H1 (cell line): ENCODE results near the gene CIB2. TPM values are rescaled to one million over a fixed set of nuclear protein-coding genes. Genes with fewer than 3 reads are reported as not detected.

Experiments
- GABPA ChIP-seq: IDR thresholded peaks from 2 replicates; pipeline ENCODE4 v1.6.1; 2011; ENCODE audit warnings: mild to moderate bottlenecking, low read length, moderate library complexity, borderline replicate concordance; ENCODE audit not compliant: insufficient read depth
- SIN3A ChIP-seq, 2 experiments: IDR thresholded peaks in 1 of 2; conservative IDR thresholded peaks in 1 of 2; 2 replicates each; pipeline ENCODE4 v1.6.1; 2011 to 2012; ENCODE audit warnings: low read length in 2 of 2, improper control_type of control experiment in 1 of 2, low read depth in 1 of 2, mild to moderate bottlenecking in 1 of 2
- polyA plus RNA-seq, 7 experiments: library from polyadenylated mRNA; depleted of rRNA in 3 of 7; stranded (reverse) in 5 of 7; unstranded in 2 of 7; fragments of >200 nt in 5 of 7; fragments of 200-250 nt in 2 of 7; gene quantifications; 1 replicate in 5 of 7; 2 replicates in 1 of 7; 4 replicates in 1 of 7; pipeline versions ENCODE4 v1.2.1 to v1.2.3, GENCODE V29; 2011 to 2013; ENCODE audit warnings: missing spikeins in 2 of 7, mixed read lengths in 2 of 7
- total RNA-seq: library from RNA; stranded (reverse); fragmentation: NEBNext Ultra II Directional; extraction: Animal tissue kit (Norgen Biotek cat#: 25700); gene quantifications from 2 replicates; pipeline ENCODE4 v1.2.1, GENCODE V29; 2021

Gene CIB2
- total and polyA plus RNA-seq, 2 of the 8 experiments (the other 6 are each of a cell fraction or from before 2014, with no cell fraction given) = 41.5 to 45.8 TPM

- TF ChIP-seq GABPA = no peak
- no peak for TF ChIP-seq SIN3A (conservative IDR thresholded peaks at IDR 0.05 in 1 of 2, IDR thresholded peaks at IDR 0.05 in 1 of 2; ENCODE audit: low read depth in 1 of 2, low read length in 2 of 2)
Observed at GRCh38 chr15:78102741-78103140, 28.5 kb downstream of the CIB2 start (continued).
